ENCODE measurements around the gene COA8. TPM values are rescaled to one million over a fixed set of nuclear protein-coding genes. Genes with fewer than 3 reads are reported as not detected.

Gene COA8
- total RNA-seq, 1 experiment from 2014 or later = 62.3 TPM

- Histone ChIP-seq H4K20me1 (ENCODE audit: low read length) (no peaks in the 10 kb centered on the region), H3K79me2 (ENCODE audit: low read length) (peaks cover 2% of the 10 kb centered on the region; the same call in 1 of the 2 replicates), H3K4me3 (ENCODE audit: low read length) (no peak overlapping the region), H3K36me3 (ENCODE audit: low read depth, low read length) (no peaks in the 10 kb centered on the region; the same call in 1 of the 2 replicates), H2AFZ (ENCODE audit: low read length) (no peak overlapping the region), H3K9ac (ENCODE audit: low read length) (no peak overlapping the region), H3K27me3 (ENCODE audit: low read length) (no peaks in the 10 kb centered on the region), H3F3A (ENCODE audit: low read length, unreplicated experiment) (no peaks in the 10 kb centered on the region), H3K4me2 (ENCODE audit: low read length) (no peak overlapping the region), H3K4me1 (ENCODE audit: insufficient read depth, low read length) (peaks cover 37% of the 10 kb centered on the region), H3K9me2 (replicated peaks; ENCODE audit: low read length) (no peaks in the 10 kb centered on the region), H3K9me3 (ENCODE audit: low read length) (no peaks in the 10 kb centered on the region), H3K27ac (ENCODE audit: low read length) (peak overlapping the region; percentile 37)
- POLR2A ChIA-PET (ENCODE audit: unreplicated experiment) = no interaction called here
- TF ChIP-seq EZH2phosphoT487 (IDR thresholded peaks at IDR 0.05; ENCODE audit: borderline replicate concordance, low read length) = no peak
- no peak for TF ChIP-seq EZH2 (IDR thresholded peaks at IDR 0.05; ENCODE audit: low read length, unreplicated experiment)
- TF ChIP-seq CTCF (conservative IDR thresholded peaks at IDR 0.05; ENCODE audit: low read depth, low read length) = no peak
- intact Hi-C loops (cut with micrococcal nuclease) = no loop called here
- ATAC-seq (peak; percentile 3), DNase-seq (no peak)
- CTCF ChIA-PET = no interaction called here
- TSS peak; percentile 1 for BruUV-seq (replicated peaks)
Observed at GRCh38 chr14:103537175-103537990, 25.4 kb upstream of the COA8 start.

DNA sequence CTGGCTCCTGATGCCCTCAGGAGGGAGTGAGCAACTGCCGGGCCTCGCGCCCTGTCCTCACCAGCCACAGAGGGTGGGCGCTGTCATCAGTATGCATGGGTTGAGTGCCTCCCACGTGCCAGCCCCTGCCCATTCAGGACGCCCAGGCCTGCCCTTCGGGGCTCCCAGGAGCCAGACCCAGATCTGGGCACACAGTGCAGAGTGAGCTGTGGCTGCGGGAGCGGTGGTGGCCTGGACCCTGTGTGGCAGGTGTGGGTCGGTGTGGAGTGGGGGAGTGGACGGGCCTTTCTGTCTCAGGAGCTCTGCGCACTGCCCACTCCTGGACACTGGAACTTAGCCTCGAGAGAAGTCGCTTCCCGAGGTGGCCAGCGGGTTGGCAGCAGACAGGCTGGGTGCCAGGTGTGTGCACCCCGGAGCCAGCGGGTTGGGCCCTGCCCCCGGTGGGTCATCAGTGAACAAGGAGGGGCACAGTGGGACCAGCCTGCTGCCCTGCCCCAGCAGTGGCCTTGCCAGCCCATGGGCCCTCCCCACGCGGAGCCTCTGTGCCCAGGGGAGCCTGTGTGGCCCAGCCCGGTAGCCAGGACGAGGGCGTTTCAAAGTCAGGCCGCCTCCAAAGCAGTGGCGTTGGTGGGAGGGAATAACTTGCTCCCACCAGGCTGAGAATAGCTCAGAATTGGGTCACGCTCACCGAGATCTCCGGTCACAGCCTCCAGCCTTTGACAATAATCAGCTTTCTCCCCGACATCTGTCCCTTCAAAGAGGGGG is 24.3 kb upstream of the COA8 start:
- ATAC-seq = no peak
- DNase-seq = no peak
- Histone ChIP-seq H3K79me2 (ENCODE audit: low read length) (no peaks in the 10 kb centered on the region), H2AFZ (ENCODE audit: low read length) (no peak overlapping the region), H3K27ac (ENCODE audit: low read length) (peak overlapping the region; percentile 96; the same call in 1 of the 2 replicates), H3K36me3 (ENCODE audit: low read depth, low read length) (no peaks in the 10 kb centered on the region; the same call in 1 of the 2 replicates), H3K27me3 (ENCODE audit: low read length) (no peaks in the 10 kb centered on the region), H3F3A (ENCODE audit: low read length, unreplicated experiment) (no peaks in the 10 kb centered on the region), H3K9ac (ENCODE audit: low read length) (no peak overlapping the region), H4K20me1 (ENCODE audit: low read length) (no peaks in the 10 kb centered on the region), H3K4me2 (ENCODE audit: low read length) (no peak overlapping the region), H3K9me3 (ENCODE audit: low read length) (no peaks in the 10 kb centered on the region), H3K4me3 (ENCODE audit: low read length) (no peak overlapping the region), H3K9me2 (replicated peaks; ENCODE audit: low read length) (no peaks in the 10 kb centered on the region), H3K4me1 (ENCODE audit: insufficient read depth, low read length) (peaks cover 47% of the 10 kb centered on the region)
- POLR2A ChIA-PET (ENCODE audit: unreplicated experiment) = interaction anchor here (0.5 to 0.6 kb wide), 2 partner anchors 96 to 119 kb away, joined by 3 read pairs; no protein-coding TSS in a partner anchor
- no TSS peak for BruUV-seq (replicated peaks)
- intact Hi-C loops (cut with micrococcal nuclease) = no loop called here
- TF ChIP-seq EZH2 (IDR thresholded peaks at IDR 0.05; ENCODE audit: low read length, unreplicated experiment) (no peak), CTCF (conservative IDR thresholded peaks at IDR 0.05; ENCODE audit: low read depth, low read length) (no peak), EZH2phosphoT487 (IDR thresholded peaks at IDR 0.05; ENCODE audit: borderline replicate concordance, low read length) (no peak)
- CTCF ChIA-PET = no interaction called here

Measured in PC-3 (cell line).